ENCODE data around the gene ZNF18. TPM values are rescaled to one million over a fixed set of nuclear protein-coding genes. Genes with fewer than 3 reads are reported as not detected.

ZNF18 gene
- total and polyA plus RNA-seq, 2 of the 4 experiments (the other 2 are of a cell fraction): 4.5 to 11.7 TPM

- Histone ChIP-seq H3K23ac (ENCODE audit: low read depth, low read length) (no peak overlapping the region), H2AFZ (replicated peaks; ENCODE audit: low read length, poor library complexity) (no peak overlapping the region), H3K4ac (ENCODE audit: low read depth, low read length) (no peak overlapping the region), H3K4me2 (ENCODE audit: low read depth, low read length) (no peak overlapping the region; the same call in 1 of the 2 replicates), H3K56ac (ENCODE audit: extremely low read depth, insufficient read depth, low read length) (no peak overlapping the region), H3K18ac (ENCODE audit: low read depth, low read length) (no peak overlapping the region), H3K9ac (ENCODE audit: low read depth, low read length) (no peak overlapping the region), H2BK5ac (ENCODE audit: low read depth, low read length, poor library complexity, severe bottlenecking) (no peak overlapping the region), H4K91ac (ENCODE audit: insufficient read depth, low read depth, low read length) (no peak overlapping the region), H3K4me3 (ENCODE audit: insufficient read depth, low read depth, low read length) (no peak overlapping the region), H3K79me1 (ENCODE audit: low read depth in 1 of 2, low read length in 2 of 2) (peaks cover 35 to 57% of the 10 kb centered on the region in 2 experiments), H4K8ac (ENCODE audit: low read depth in 2 of 2, low read length in 2 of 2) (no peak overlapping the region), H2BK120ac (ENCODE audit: low read depth, low read length) (no peak overlapping the region), H4K20me1 (ENCODE audit: insufficient read depth, low read length) (peaks cover 67% of the 10 kb centered on the region), H4K5ac (ENCODE audit: low read depth, low read length) (no peak overlapping the region), H2AK5ac (ENCODE audit: low read depth, low read length) (no peak overlapping the region), H3K14ac (replicated peaks; ENCODE audit: low read depth, low read length) (no peak overlapping the region), H3K27ac (ENCODE audit: insufficient read depth, low read length) (no peak overlapping the region), H3K9me1 (ENCODE audit: insufficient read depth, low read length) (0 out of 2 replicates have a peak, but pooled peaks cover 2% of the 10 kb centered on the region), H3K4me1 (ENCODE audit: control insufficient read depth, insufficient read depth, low read length) (peaks cover 2% of the 10 kb centered on the region), H3K36me3 (ENCODE audit: control insufficient read depth, insufficient read depth, low read length) (peaks cover 1% of the 10 kb centered on the region; the same call in 1 of the 2 replicates), H2AK9ac (replicated peaks; ENCODE audit: low read depth, low read length, poor library complexity) (no peak overlapping the region), H2BK15ac (ENCODE audit: low read depth, low read length) (no peak overlapping the region), H3K27me3 (ENCODE audit: control insufficient read depth, insufficient read depth, low read length) (peaks cover 3% of the 10 kb centered on the region; the same call in 1 of the 2 replicates), H3K9me3 (ENCODE audit: control insufficient read depth, insufficient read depth, low read length) (no peaks in the 10 kb centered on the region), H2BK20ac (ENCODE audit: low read depth, low read length) (no peak overlapping the region)
- TF ChIP-seq POLR2A (IDR thresholded peaks at IDR 0.05; ENCODE audit: low read depth, low read length): no peak
- no peak for TF ChIP-seq MAFK (IDR thresholded peaks at IDR 0.05; ENCODE audit: low read depth, low read length)
- TF ChIP-seq NFE2L2 (IDR thresholded peaks at IDR 0.05; ENCODE audit: low read depth, low read length): no peak
- TF ChIP-seq CHD1 (IDR thresholded peaks at IDR 0.05; ENCODE audit: low read depth, low read length): no peak
- no peak for TF ChIP-seq MAZ (IDR thresholded peaks at IDR 0.05; ENCODE audit: borderline replicate concordance, low read depth, low read length)
- TF ChIP-seq MXI1 (IDR thresholded peaks at IDR 0.05; ENCODE audit: borderline replicate concordance, low read depth, low read length): no peak
- no peak for TF ChIP-seq FOS (IDR thresholded peaks at IDR 0.05; ENCODE audit: low read depth, low read length)
- in situ Hi-C loops (cut with MboI; ENCODE audit: low sequenced_read_pairs): no loop called here
- no TSS peak for BruUV-seq (replicated peaks)
- CTCF ChIA-PET: interaction anchor here (2.2 kb wide), 1 partner anchor 10 kb away, joined by 8 read pairs; no protein-coding TSS in a partner anchor
- ATAC-seq (ENCODE audit: low read depth) (no peak), DNase-seq (peak; percentile 73)
- no CpG with 5 or more reads among the region's 1 CpG for WGBS, 2 experiments (ENCODE audit: extremely low coverage in 2 of 2, insufficient read length in 1 of 2)
- intact Hi-C loops (cut with micrococcal nuclease): no loop called here
- POLR2A ChIA-PET (ENCODE audit: unreplicated experiment): no interaction called here
- dilution Hi-C loops (cut with HindIII; ENCODE audit: low sequenced_read_pairs, unreplicated experiment): no loop called here
Measured at GRCh38 chr17:12024327-12024726, 27.1 kb upstream of the ZNF18 start.

All from IMR-90 (cell line).